ENCODE measurements around the gene GPR3. TPM values are rescaled to one million over a fixed set of nuclear protein-coding genes. Genes with fewer than 3 reads are reported as not detected.

The GPR3 gene
- total RNA-seq, 3 donors from 2014 or later, result 0.14 TPM; not detected in 2

DNA sequence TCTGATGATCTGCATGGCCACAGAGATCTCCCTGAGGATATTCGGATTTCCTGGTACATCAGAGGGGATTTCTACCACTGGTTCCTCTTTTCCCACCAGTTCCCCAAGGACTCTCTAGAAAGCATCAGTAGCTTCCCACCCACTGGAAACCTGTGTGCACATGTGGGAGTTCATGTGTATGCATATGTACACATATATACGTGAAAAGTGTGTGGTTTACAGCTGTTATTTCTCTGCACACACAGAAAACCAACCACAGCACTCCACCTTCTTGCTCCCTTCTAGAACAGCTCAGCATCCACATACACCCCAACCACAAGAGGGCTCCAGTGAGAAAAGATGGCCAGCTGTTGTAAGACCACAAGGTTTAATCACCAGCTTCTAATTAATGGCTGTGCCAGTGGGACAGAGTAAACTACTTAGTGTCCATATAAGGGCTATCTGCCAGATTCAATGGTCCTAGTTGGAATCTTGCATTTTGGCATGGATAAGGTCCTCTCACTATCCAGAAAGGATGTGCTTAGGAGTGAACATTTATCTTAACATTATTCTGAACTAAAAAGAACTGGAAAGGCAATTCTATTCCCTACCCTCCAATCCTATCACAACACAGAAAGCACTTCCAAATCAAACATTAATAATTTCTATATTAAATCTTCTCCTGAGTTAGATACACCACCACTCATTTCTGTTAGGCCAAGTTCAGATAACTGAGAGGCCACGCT, 24.1 kb downstream of the GPR3 start:
- no peak overlapping the region for H3K4me3 ChIP-seq
- DNase-seq (peak in 1 of 3 donors; percentile 78), ATAC-seq (peak; percentile 73)
- H3K9me3 ChIP-seq, result no peaks in the 10 kb centered on the region
- intact Hi-C loops (cut with DNase I, micrococcal nuclease), result loop anchor here in 1 of 2 donors (10.0 kb wide), 1 partner anchor 188 kb away; the partner anchor contains the start of gene AHDC1
- no peak for TF ChIP-seq CTCF (IDR thresholded peaks at IDR 0.05)
- H3K4me1 ChIP-seq (ENCODE audit: low read depth), result peaks cover 6% of the 10 kb centered on the region
- H3K36me3 ChIP-seq (ENCODE audit: low read depth), result no peaks in the 10 kb centered on the region

DNA sequence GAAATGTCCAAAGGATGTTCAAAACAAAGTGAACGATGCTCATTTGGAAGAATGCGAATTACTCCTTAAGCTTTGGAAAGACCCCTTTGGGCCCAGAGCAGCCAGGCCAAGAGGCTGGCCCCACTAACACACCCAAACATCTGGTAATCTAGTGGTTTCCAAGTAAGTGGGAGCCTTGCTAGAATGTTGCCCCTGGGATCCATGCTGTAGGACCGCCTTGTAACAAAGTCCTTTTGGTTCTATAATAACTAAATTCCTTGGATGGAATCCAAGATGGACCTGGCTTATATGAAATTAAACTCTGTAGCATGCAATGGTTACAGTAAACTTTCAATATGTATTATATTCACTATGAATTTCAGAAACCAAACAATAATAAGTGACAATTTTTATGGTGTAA, 25.3 kb downstream of the GPR3 start:
- ATAC-seq (no peak), DNase-seq (no peak)
- intact Hi-C loops (cut with DNase I, micrococcal nuclease), result loop anchor here in 1 of 2 donors (10.0 kb wide), 1 partner anchor 187 kb away; the partner anchor contains the start of gene AHDC1
- no peak for TF ChIP-seq CTCF (IDR thresholded peaks at IDR 0.05)
- Histone ChIP-seq H3K4me1 (ENCODE audit: low read depth) (peaks cover 6% of the 10 kb centered on the region), H3K36me3 (ENCODE audit: low read depth) (no peaks in the 10 kb centered on the region), H3K9me3 (no peaks in the 10 kb centered on the region), H3K4me3 (no peak overlapping the region)

DNA sequence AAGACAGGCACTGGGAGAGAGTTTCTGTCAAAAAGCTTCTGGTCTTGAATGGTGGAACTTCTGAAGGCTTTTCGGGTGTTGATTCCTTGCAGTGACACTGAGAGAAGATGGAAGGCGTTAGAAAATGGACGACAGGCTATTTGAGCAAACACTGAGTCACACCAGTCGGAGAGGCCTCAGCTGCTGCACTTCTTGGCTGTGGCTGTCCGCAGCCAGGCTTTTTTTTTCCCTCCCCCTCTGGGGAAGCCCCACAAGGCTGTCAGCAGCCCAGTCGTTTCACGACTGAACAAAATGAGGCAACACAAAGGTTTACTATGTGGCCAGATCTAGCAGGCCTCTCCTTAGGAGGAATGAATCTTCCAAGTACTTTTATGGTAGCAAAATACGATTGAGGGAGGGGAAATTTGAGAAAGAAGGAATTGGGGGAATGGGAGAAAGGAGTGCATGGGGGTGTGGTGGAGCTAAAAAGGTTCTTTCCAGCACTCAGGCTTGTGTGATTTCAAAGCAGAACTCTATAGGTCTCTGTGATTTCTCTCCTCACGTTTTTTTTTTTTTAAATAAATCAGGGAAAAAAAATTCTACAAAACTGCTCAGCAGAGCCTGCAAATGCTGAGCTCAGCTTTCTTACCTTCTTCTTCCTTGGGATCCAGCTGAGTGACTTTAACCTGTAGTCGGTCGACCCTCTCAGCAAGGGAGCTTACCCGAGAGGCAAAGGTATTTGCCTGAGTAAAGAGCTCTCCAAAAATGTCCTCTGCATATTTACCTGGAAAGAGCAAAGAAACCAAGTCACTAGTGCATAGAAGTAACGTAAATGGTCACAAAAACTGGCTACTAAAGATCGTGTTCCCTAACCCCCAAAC, 26.1 kb downstream of the GPR3 start:
- no peaks in the 10 kb centered on the region for H3K9me3 ChIP-seq
- TF ChIP-seq CTCF (IDR thresholded peaks at IDR 0.05), result no peak
- H3K4me1 ChIP-seq (ENCODE audit: low read depth), result peaks cover 6% of the 10 kb centered on the region
- DNase-seq, result peak in 2 of 3 donors; percentile 54 to 71
- no peaks in the 10 kb centered on the region for H3K36me3 ChIP-seq (ENCODE audit: low read depth)
- ATAC-seq, result peak; percentile 83
- intact Hi-C loops (cut with DNase I, micrococcal nuclease), result loop anchor here in 1 of 2 donors (10.0 kb wide), 1 partner anchor 186 kb away; the partner anchor contains the start of gene AHDC1
- H3K4me3 ChIP-seq, result no peak overlapping the region

DNA sequence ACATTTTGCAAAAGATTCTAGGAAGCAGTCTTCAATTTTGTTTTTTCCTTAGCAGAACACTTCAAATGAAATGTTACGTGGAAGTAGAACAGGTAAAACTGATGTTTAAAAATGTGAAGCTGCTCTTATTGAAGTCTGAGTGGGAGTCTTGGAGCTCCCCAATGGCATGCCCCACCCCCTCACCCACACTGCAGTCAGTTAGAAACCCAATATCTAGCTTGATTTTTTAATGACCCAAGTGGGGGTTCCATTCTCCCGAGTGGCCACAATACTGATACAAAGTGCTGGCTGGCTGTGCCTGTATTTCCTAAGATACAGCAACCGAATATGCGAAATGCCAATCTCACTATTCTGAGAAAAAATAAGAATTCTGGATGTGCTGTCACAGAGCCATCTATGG, 31.3 kb downstream of the GPR3 start:
- intact Hi-C loops (cut with DNase I, micrococcal nuclease), result no loop called here
- DNase-seq (no peak), ATAC-seq (no peak)
- H3K36me3 ChIP-seq (ENCODE audit: low read depth), result no peaks in the 10 kb centered on the region
- no peak overlapping the region for H3K4me3 ChIP-seq
- peaks cover 4% of the 10 kb centered on the region for H3K4me1 ChIP-seq (ENCODE audit: low read depth)
- no peaks in the 10 kb centered on the region for H3K9me3 ChIP-seq
- no peak for TF ChIP-seq CTCF (IDR thresholded peaks at IDR 0.05)

DNA sequence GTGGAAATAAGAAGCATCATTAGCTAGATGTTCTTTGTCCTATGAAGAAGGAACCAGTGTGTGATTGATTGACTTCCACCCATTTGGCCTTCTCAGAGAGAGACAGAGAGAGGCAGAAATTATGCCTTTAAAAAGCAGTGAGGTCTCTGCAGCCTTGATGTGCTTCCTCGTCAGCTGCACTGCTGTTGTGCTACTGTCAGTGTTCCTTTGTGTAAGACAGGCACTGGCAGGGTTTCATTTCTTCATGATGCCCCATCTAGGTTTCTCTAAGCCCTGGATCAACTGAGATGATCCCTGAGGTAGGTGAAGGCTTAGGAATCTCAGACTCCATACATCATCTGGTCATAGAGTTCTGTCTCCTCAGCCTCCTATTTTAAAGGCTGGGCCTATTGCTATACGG, 34.9 kb downstream of the GPR3 start:
- intact Hi-C loops (cut with DNase I, micrococcal nuclease), result no loop called here
- peak; percentile 17 for ATAC-seq

More for the DNA sequence above, 34.9 kb downstream of the GPR3 start:
- Histone ChIP-seq H3K36me3 (ENCODE audit: low read depth) (no peaks in the 10 kb centered on the region), H3K9me3 (no peaks in the 10 kb centered on the region), H3K4me3 (no peak overlapping the region), H3K4me1 (ENCODE audit: low read depth) (peaks cover 21% of the 10 kb centered on the region)
- TF ChIP-seq CTCF (IDR thresholded peaks at IDR 0.05), result no peak
- no peak for DNase-seq

All from mucosa of descending colon (tissue), 3 donors.